Subcutaneous abdominal adipose tissue (tissue), 5 donors: ENCODE results near the gene HRH4.
A peak's percentile ranks its signal among the peaks of the same experiment; 100 is the strongest.

ENCODE experiments used
- H3K27ac ChIP-seq: one replicate; pipeline ENCODE4 v1.7.0; 2013; ENCODE audit warnings: low read depth, mild to moderate bottlenecking, inconsistent platforms, low read length, moderate library complexity
- H3K27me3 ChIP-seq, 5 donors: one replicate each; pipeline ENCODE4 v1.7.0; 2013; ENCODE audit warnings: low read length in 5 of 5, inconsistent platforms in 1 of 5; ENCODE audit not compliant: control insufficient read depth in 5 of 5, insufficient read depth in 4 of 5
- H3K36me3 ChIP-seq, 5 donors: one replicate each; pipeline ENCODE4 v1.7.0; 2013; ENCODE audit warnings: low read length in 5 of 5; ENCODE audit not compliant: control insufficient read depth in 5 of 5, insufficient read depth in 5 of 5
- H3K4me1 ChIP-seq, 5 donors: one replicate each; pipeline ENCODE4 v1.7.0; 2013; ENCODE audit warnings: low read length in 5 of 5, mild to moderate bottlenecking in 3 of 5, moderate library complexity in 1 of 5; ENCODE audit not compliant: control insufficient read depth in 5 of 5, insufficient read depth in 5 of 5
- H3K4me3 ChIP-seq, 5 donors: one replicate each; pipeline ENCODE4 v1.7.0; 2013; ENCODE audit warnings: low read length in 5 of 5, low read depth in 1 of 5
- H3K9ac ChIP-seq, 5 donors: one replicate each; pipeline ENCODE4 v1.7.0; 2013; ENCODE audit warnings: low read length in 5 of 5, mild to moderate bottlenecking in 4 of 5, moderate library complexity in 3 of 5
- H3K9me3 ChIP-seq, 5 donors: one replicate each; pipeline ENCODE4 v1.7.0; 2013; ENCODE audit warnings: low read length in 5 of 5; ENCODE audit not compliant: control insufficient read depth in 5 of 5
- donor health status: healthy.
- donor health status: healthy.
- donor health status: healthy.
- donor health status: healthy.
- donor health status: healthy.

Gene HRH4

DNA sequence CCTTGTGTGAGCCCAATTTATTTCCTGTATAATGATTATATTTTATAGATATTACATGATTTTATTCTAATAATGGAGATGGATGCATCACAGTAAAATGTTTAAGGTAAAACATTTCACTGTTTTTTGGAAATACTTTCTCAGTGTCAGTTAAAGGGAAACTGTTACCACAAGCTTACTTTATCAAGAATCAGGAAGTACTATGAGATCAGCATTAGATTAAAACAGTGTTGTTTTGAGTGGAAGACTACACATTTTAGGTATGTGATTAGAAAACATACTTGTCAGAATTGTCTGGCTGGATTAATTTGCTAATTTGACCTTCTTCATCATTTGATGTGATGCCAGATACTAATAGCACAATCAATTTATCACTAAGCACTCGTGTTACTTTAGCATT is at the start of gene HRH4:
Gene HRH4 (plus strand): TSS at position 250 of the 400 bp plus-strand sequence. CDS start 92 bp downstream, at position 342.
- Histone ChIP-seq H3K36me3 (peaks cover 0 to 4% (median 0%) of the 10 kb centered on the region in 5 donors), H3K9me3 (no peaks in the 10 kb centered on the region), H3K27me3 (no peaks in the 10 kb centered on the region), H3K27ac (no peak within 1 kb of the TSS), H3K4me1 (no peaks in the 10 kb centered on the region), H3K4me3 (no peak within 1 kb of the TSS), H3K9ac (no peak within 1 kb of the TSS)

GRCh38 chr18:24413148-24413547 is 47.3 kb upstream of the HRH4 start:
- Histone ChIP-seq H3K4me3 (no peak overlapping the region), H3K36me3 (no peaks in the 10 kb centered on the region), H3K9me3 (no peaks in the 10 kb centered on the region), H3K27me3 (peaks cover 0 to 4% (median under 1%) of the 10 kb centered on the region in 5 donors), H3K27ac (no peak overlapping the region), H3K9ac (no peak overlapping the region), H3K4me1 (no peaks in the 10 kb centered on the region)

GRCh38 chr18:24414349-24415003 is 46.0 kb upstream of the HRH4 start:
- no peaks in the 10 kb centered on the region for H3K36me3 ChIP-seq
- H3K4me3 ChIP-seq, result no peak overlapping the region
- no peak overlapping the region for H3K9ac ChIP-seq
- H3K27me3 ChIP-seq, result peaks cover 0 to 6% (median 4%) of the 10 kb centered on the region in 5 donors
- no peaks in the 10 kb centered on the region for H3K9me3 ChIP-seq
- H3K4me1 ChIP-seq, result no peaks in the 10 kb centered on the region
- no peak overlapping the region for H3K27ac ChIP-seq

DNA sequence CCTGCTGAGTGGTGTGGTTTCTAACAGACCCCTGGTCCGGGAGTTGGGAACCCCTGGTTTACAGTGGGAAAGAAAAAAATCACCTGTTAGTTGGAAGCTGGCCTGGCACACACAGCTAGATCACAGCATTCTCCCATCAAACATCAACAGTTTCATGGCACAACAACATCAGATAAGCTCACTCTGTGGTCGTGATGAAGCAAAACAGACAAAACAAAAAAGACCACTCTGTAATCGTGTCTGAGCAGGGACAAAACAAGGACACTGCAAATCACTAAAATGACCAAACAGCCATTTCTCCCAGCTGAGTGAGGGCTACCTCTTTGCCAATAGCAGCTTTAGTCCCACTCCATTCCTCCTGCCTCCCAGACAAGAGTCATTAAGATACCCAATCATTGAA is 43.0 kb upstream of the HRH4 start:
- H3K9me3 ChIP-seq, result no peaks in the 10 kb centered on the region
- no peak overlapping the region for H3K4me3 ChIP-seq
- no peak overlapping the region for H3K27ac ChIP-seq
- H3K9ac ChIP-seq, result no peak overlapping the region
- no peaks in the 10 kb centered on the region for H3K36me3 ChIP-seq
- no peaks in the 10 kb centered on the region for H3K4me1 ChIP-seq
- peaks cover 0 to 13% (median 7%) of the 10 kb centered on the region in 5 donors for H3K27me3 ChIP-seq

- no peak overlapping the region for H3K27ac ChIP-seq
- H3K36me3 ChIP-seq, result no peaks in the 10 kb centered on the region
- H3K4me1 ChIP-seq, result no peaks in the 10 kb centered on the region
- H3K4me3 ChIP-seq, result no peak overlapping the region
- peaks cover 6 to 20% (median 12%) of the 10 kb centered on the region in 5 donors for H3K27me3 ChIP-seq
- H3K9ac ChIP-seq, result no peak overlapping the region
- no peaks in the 10 kb centered on the region for H3K9me3 ChIP-seq
Observed at GRCh38 chr18:24420551-24420950, 39.9 kb upstream of the HRH4 start.

DNA sequence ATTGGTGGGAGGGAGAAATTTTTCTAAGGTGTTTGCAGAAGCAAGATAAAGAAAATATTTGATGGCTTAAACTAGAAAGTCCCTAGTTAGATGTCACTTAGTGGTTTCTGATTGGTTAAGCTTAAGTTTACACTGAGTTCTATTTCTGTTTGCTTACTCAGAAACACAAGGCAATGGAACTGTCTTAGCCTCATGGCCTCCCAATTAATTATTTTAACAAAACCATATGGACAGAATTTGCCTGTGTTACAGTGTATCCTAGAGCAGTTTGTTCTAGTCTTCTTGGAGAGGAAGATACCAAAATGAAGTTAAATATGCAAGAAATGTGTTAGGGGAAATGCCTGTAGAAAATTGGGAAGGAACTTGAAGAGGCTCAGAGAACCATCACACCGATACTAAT is 38.6 kb upstream of the HRH4 start:
- H3K36me3 ChIP-seq, result no peaks in the 10 kb centered on the region
- H3K4me1 ChIP-seq, result peaks cover 0 to 5% (median 2%) of the 10 kb centered on the region in 5 donors
- peaks cover 6 to 20% (median 12%) of the 10 kb centered on the region in 5 donors for H3K27me3 ChIP-seq
- no peak overlapping the region for H3K9ac ChIP-seq
- H3K27ac ChIP-seq, result no peak overlapping the region
- H3K4me3 ChIP-seq, result no peak overlapping the region
- H3K9me3 ChIP-seq, result no peaks in the 10 kb centered on the region

DNA sequence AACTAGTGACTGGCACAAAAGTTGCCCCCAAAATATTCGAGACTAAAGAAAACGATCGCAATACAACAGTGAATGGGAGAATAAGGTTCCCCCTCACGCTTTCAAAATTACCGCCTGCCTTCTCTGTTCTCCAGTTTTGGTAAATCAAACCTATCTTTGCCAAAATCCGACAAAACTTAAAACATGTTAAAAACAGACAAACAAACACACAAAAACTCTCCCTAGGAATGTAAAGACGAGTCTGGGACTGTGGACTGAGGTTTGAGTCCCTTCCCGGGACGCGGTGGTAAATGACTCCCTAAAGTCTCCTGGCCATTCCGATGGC is 34.4 kb upstream of the HRH4 start:
- peaks cover 0 to 15% (median 12%) of the 10 kb centered on the region in 5 donors for H3K4me1 ChIP-seq
- no peaks in the 10 kb centered on the region for H3K9me3 ChIP-seq
- peak overlapping the region in 4 of 5 donors; percentile 59 to 80 (median 76) for H3K9ac ChIP-seq
- H3K27ac ChIP-seq, result peak overlapping the region; percentile 82
- H3K4me3 ChIP-seq, result peak overlapping the region; percentile 75 to 86 (median 83)
- peaks cover 0 to 3% (median 3%) of the 10 kb centered on the region in 5 donors for H3K36me3 ChIP-seq
- H3K27me3 ChIP-seq, result peaks cover 0 to 12% (median 9%) of the 10 kb centered on the region in 5 donors

DNA sequence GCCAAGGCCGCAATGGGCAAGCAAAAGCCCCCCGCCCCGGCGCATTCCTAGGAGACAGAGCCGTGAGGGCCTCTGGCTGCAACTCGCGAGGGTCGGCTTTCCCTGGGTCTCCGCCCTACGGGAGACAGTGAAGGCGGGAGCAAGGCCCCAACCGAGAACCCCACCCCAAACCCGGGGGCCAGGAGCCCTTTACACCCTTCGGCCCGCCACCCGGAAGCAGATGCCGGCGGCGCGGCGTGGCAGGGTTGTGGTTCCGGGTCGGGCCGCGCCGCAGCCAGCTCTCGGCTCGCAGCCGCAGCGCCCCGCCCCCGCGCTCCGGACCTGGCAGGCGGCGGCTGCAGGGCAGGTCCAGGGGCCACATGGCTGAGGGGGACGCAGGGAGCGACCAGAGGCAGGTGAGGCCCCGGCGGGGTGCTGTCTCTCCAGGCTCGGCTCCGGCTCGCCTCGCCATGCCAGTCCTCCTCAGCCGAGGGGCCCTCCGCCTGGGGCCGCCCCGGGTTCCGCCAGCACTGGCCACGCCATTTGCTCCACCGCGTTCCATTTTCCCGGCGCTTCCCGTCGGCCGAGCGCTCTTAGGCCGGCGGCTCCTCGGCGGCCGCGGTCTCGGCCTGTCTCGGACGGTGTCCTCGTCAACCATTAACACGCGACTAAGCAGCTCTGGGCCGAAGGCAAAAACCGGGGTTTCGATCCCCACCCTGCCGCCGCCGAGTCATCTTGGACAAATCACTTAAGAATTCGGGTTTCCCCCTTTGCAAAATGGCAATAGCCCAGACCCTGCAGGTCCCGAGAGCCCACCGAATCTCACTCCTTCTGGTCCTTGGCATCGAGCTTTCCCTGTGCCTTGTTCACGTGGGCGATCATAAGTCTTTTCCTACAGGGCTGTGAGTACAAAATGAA is 33.8 kb upstream of the HRH4 start, which contains the start of gene IMPACT:
Gene IMPACT (plus strand): TSS at position 273 of the 897 bp plus-strand sequence. CDS start 87 bp downstream, at position 360.
- peak within 1 kb of the TSS; percentile 80 to 86 (median 85) for H3K4me3 ChIP-seq
- peaks cover 0 to 12% (median 9%) of the 10 kb centered on the region in 5 donors for H3K27me3 ChIP-seq
- H3K9ac ChIP-seq, result peak within 1 kb of the TSS; percentile 63 to 87 (median 80)
- H3K4me1 ChIP-seq, result peaks cover 0 to 15% (median 12%) of the 10 kb centered on the region in 5 donors
- no peaks in the 10 kb centered on the region for H3K9me3 ChIP-seq
- H3K27ac ChIP-seq, result peak within 1 kb of the TSS; percentile 82
- H3K36me3 ChIP-seq, result peaks cover 0 to 6% (median 3%) of the 10 kb centered on the region in 5 donors

DNA sequence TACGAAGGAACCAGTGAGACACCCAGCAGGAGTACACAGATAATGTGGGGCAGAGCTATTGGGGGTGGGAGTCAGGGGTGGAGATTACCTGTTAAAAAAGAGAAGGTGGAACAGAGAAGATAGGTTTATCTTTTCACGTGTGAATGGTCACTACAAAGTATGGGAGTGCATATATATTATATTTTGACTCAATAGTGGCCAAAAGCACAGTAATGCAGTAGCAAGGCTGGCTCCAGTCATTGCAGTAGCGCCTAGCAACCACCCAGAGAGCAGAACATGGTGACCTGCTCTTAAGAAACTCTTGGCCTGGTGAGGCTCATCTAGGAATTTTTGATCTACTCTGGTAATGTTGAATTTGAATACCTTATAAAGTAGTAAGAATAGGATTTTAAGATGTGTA is 33.0 kb upstream of the HRH4 start:
- Histone ChIP-seq H3K9me3 (no peaks in the 10 kb centered on the region), H3K4me3 (peak overlapping the region; percentile 80 to 86 (median 85)), H3K9ac (no peak overlapping the region), H3K36me3 (peaks cover 0 to 6% (median 3%) of the 10 kb centered on the region in 5 donors), H3K27ac (no peak overlapping the region), H3K4me1 (peaks cover 0 to 15% (median 12%) of the 10 kb centered on the region in 5 donors), H3K27me3 (peaks cover 0 to 12% (median 4%) of the 10 kb centered on the region in 5 donors)

DNA sequence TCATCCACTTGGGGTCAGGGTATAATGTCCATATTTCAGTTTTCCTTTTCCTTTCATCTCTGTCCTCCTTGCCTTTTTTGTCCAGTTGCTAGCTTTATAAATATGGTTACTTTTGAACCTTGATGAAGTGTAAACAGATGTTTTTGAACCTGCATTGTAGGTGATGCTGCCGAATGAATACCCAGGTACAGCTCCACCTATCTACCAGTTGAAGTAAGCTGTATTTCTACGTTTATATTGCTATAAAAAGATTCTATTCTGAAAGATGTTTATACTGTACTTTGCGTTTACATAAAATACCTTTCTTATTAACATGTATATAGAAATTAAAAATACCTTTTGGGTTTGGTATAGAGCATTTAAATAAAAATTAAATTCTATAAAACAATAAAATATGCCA is 31.7 kb upstream of the HRH4 start:
- no peaks in the 10 kb centered on the region for H3K9me3 ChIP-seq
- H3K9ac ChIP-seq, result no peak overlapping the region
- no peak overlapping the region for H3K27ac ChIP-seq
- peaks cover 0 to 8% (median 0%) of the 10 kb centered on the region in 5 donors for H3K27me3 ChIP-seq
- H3K36me3 ChIP-seq, result peaks cover 0 to 9% (median 4%) of the 10 kb centered on the region in 5 donors
- no peak overlapping the region for H3K4me3 ChIP-seq
- H3K4me1 ChIP-seq, result peaks cover 0 to 15% (median 12%) of the 10 kb centered on the region in 5 donors
